Measurements from ENCODE around the gene PRKAR1B. TPM values are rescaled to one million over a fixed set of nuclear protein-coding genes. Genes with fewer than 3 reads are reported as not detected.

Gene PRKAR1B
- total RNA-seq, 1 experiment from 2014 or later: 51.7 TPM

- no peaks in the 10 kb centered on the region for H3K9me3 ChIP-seq (ENCODE audit: insufficient read depth, low read depth)
- H2AFZ ChIP-seq: no peak overlapping the region
- no peaks in the 10 kb centered on the region for H3K4me1 ChIP-seq (replicated peaks; ENCODE audit: insufficient read depth)
- no peak for DNase-seq
- no peaks in the 10 kb centered on the region for H3F3A ChIP-seq (ENCODE audit: insufficient read depth, low read depth)
- POLR2A ChIA-PET (ENCODE audit: unreplicated experiment): no interaction called here
- H3K36me3 ChIP-seq (ENCODE audit: low read depth): no peaks in the 10 kb centered on the region
- TF ChIP-seq EZH2 (IDR thresholded peaks at IDR 0.05; ENCODE audit: low read depth) (no peak), CTCF (conservative IDR thresholded peaks at IDR 0.05) (no peak)
- CTCF ChIA-PET: no interaction called here
- intact Hi-C loops (cut with micrococcal nuclease; ENCODE audit: unreplicated experiment): no loop called here
- H3K79me2 ChIP-seq (ENCODE audit: low read depth): no peaks in the 10 kb centered on the region
- no peaks in the 10 kb centered on the region for H3K27me3 ChIP-seq (ENCODE audit: insufficient read depth, low read depth)
- peaks cover 8% of the 10 kb centered on the region; the same call in 1 of the 2 replicates for H4K20me1 ChIP-seq (ENCODE audit: insufficient read depth)
- no peak overlapping the region for H3K27ac ChIP-seq
- H3K9me2 ChIP-seq (ENCODE audit: insufficient read depth): no peaks in the 10 kb centered on the region
- H3K4me3 ChIP-seq: no peak overlapping the region
- BruUV-seq (replicated peaks): no TSS peak
- H3K4me2 ChIP-seq: no peak overlapping the region
Observed at GRCh38 chr7:577278-577665, 149.8 kb downstream of the PRKAR1B start.

DNA sequence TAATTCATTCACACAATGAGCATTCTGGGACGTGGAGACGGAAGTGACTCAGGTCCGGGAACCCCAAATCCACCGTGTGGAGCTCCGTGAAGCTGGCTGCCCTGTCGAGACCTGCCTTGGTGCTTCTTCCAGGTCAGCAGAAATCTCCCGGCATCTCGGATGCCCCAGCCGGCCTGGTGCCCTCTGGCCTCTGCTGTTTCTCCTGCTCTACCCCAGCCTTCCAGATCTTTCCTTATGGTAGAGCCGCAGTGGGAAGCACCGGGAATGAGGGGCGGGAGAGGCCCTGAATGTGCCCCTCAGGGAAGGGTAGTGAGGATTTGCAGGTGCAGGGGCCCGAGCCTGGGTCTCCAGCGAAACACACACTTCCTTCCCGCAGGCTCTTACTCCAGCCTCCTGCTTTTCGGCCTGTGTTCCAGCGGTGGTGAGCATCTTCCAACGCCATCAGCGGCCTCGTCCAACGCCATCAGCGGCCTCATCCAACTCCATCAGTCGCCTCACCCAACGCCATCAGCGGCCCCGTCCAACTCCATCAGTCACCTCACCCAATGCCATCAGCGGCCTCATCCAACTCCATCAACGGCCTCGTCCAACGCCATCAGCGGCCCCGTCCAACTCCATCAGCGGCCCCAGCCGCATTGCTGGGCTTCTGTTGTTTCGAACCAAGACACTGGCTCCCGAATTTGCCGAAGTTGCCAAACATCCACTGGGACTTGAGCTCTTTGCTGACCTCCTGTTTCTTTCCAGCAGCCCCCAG, 150.4 kb downstream of the PRKAR1B start:
- no peak overlapping the region for H2AFZ ChIP-seq
- CTCF ChIA-PET: no interaction called here
- POLR2A ChIA-PET (ENCODE audit: unreplicated experiment): no interaction called here

More for the DNA sequence above, 150.4 kb downstream of the PRKAR1B start:
- Histone ChIP-seq H3K4me3 (no peak overlapping the region), H3K79me2 (ENCODE audit: low read depth) (no peaks in the 10 kb centered on the region), H3K27ac (no peak overlapping the region), H3K36me3 (ENCODE audit: low read depth) (no peaks in the 10 kb centered on the region), H3K9me3 (ENCODE audit: insufficient read depth, low read depth) (no peaks in the 10 kb centered on the region), H3K9me2 (ENCODE audit: insufficient read depth) (no peaks in the 10 kb centered on the region), H3K27me3 (ENCODE audit: insufficient read depth, low read depth) (no peaks in the 10 kb centered on the region), H3K4me1 (replicated peaks; ENCODE audit: insufficient read depth) (no peaks in the 10 kb centered on the region), H4K20me1 (ENCODE audit: insufficient read depth) (0 out of 2 replicates have a peak, but pooled peaks cover 8% of the 10 kb centered on the region), H3K4me2 (no peak overlapping the region), H3F3A (ENCODE audit: insufficient read depth, low read depth) (no peaks in the 10 kb centered on the region)
- no peak for DNase-seq
- no TSS peak for BruUV-seq (replicated peaks)
- TF ChIP-seq CTCF (conservative IDR thresholded peaks at IDR 0.05) (no peak), EZH2 (IDR thresholded peaks at IDR 0.05; ENCODE audit: low read depth) (no peak)
- intact Hi-C loops (cut with micrococcal nuclease; ENCODE audit: unreplicated experiment): no loop called here

All from PC-9 (cell line).